ENCODE measurements around the gene ICAM2.
A peak's percentile ranks its signal among the peaks of the same experiment; 100 is the strongest.

Gene ICAM2

DNA sequence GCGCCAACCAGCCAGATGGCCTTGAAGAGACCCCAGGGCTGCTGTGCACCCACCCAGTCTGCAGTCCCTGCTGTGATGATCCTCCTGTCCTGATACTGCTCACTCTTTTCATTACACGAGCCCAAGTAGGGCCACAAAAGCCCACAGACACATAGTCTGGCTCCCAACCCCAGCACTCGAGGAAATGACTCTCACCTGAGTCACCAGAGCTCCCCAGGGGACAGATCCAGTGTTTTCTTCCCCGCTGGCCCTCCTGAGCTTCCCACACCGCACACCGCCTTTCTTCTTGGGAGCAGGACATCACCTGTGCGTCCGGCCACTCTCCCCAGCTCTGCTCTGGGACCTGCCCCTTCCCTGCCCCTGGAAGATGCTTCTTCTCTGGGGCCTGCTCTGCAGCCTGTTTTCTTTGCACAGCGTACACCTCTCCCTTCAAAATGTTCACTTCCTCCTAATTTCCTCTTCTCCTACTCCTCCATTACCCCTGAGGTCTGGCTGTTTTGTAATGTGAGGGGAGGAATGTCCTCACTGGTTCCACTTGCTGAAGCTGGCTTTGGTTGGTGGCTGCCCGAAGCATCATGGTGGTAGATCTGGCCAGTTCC lies 45.7 kb downstream of the ICAM2 start:
- Mint-ChIP-seq H3K9me3 (no peaks in the 10 kb centered on the region), H3K4me3 (no peak overlapping the region), H3K27me3 (peaks cover 18% of the 10 kb centered on the region), H3K4me1 (ENCODE audit: low read depth) (peaks cover 9% of the 10 kb centered on the region), H3K27ac (no peak overlapping the region), H3K36me3 (ENCODE audit: low read depth) (no peaks in the 10 kb centered on the region)
- intact Hi-C loops (cut with micrococcal nuclease) = no loop called here

DNA sequence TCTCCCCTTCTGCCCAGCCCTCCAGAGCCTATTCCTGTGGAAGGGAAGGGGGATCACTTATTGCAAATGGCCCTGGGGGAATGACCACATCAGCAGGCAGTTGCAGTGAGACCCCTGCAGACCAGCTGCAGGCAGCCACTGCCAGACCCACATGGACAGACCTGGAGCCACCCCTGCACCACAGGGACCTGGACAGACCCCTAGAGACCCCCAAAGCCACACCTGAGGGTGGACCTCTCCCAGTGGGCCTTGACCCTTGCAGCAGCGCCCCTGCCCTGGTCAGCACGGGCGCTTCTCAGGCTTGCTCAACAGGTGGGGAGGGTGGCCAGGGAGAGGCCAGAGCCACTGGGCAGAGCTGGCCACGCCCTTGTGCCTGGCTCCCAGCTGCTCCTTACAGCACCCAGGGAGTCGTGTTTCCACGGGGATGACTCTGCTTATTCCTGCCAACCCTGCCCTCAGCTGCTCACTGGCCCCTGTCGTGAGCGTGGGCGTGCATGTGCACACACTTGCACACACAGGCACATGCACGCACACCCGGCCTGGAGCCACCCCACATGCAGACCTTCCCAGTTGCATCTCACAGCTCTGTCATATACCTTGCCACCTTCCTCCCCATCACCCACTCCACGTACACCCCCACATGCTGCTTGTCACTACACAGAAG lies 46.4 kb downstream of the ICAM2 start:
- peaks cover 18% of the 10 kb centered on the region for H3K27me3 Mint-ChIP-seq
- intact Hi-C loops (cut with micrococcal nuclease) = no loop called here

DNA sequence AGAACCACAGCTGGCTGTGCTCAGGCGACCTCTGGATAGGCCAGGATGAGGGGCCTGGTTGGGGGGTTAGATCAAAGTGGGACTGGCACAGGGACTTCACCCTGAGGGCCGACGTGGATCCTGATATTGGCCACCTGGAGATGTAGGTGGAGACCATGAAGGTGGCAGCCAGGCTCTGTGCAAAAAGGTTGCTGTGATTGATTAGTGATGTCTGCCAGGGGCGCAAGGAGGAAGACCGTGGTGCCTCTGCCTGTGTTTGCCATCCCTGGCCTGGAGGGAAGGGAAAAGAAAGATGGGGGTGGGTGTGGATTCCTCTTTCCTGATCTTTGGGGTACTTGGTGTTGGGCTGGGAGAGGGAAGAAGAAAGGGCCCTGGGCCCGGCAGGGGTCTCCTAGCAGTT lies 47.2 kb downstream of the ICAM2 start:
- H3K27me3 Mint-ChIP-seq = peaks cover 20% of the 10 kb centered on the region
- intact Hi-C loops (cut with micrococcal nuclease) = no loop called here
- H3K9me3 Mint-ChIP-seq = no peaks in the 10 kb centered on the region
- H3K36me3 Mint-ChIP-seq (ENCODE audit: low read depth) = no peaks in the 10 kb centered on the region
- no peak overlapping the region for H3K4me3 Mint-ChIP-seq
- H3K4me1 Mint-ChIP-seq (ENCODE audit: low read depth) = peaks cover 11% of the 10 kb centered on the region
- H3K27ac Mint-ChIP-seq = no peak overlapping the region

More for the DNA sequence above, 46.4 kb downstream of the ICAM2 start:
- Mint-ChIP-seq H3K36me3 (ENCODE audit: low read depth) (no peaks in the 10 kb centered on the region), H3K4me3 (no peak overlapping the region), H3K9me3 (no peaks in the 10 kb centered on the region), H3K27ac (no peak overlapping the region), H3K4me1 (ENCODE audit: low read depth) (peaks cover 9% of the 10 kb centered on the region)

DNA sequence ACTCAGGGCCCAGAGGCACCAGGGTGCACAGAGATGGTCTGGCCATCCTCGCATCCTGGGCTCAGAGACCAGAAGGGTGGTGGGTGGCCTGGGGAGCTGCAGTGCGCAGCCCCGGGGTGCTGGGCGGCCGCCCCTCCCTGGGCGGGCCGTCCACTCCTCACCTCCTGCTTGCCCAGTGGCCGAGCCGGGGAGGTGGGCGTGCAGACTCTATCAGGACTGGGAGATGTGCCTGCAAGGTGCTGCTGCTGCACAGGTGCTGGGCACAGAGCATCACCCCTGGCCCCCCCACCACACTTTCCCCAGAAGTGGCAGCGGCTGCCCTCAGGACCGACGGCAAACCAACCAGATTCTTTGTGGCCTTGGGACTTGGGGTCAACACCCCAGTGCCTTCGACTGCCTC lies 47.6 kb downstream of the ICAM2 start, which contains the start of gene SCN4A:
Gene SCN4A, minus strand, starts transcription at position 123 of the 400 bp plus-strand sequence. Its CDS starts 77 bp downstream, at position 46.
- Mint-ChIP-seq H3K27ac (no peak within 1 kb of the TSS), H3K36me3 (ENCODE audit: low read depth) (no peaks in the 10 kb centered on the region)
- intact Hi-C loops (cut with micrococcal nuclease) = no loop called here

DNA sequence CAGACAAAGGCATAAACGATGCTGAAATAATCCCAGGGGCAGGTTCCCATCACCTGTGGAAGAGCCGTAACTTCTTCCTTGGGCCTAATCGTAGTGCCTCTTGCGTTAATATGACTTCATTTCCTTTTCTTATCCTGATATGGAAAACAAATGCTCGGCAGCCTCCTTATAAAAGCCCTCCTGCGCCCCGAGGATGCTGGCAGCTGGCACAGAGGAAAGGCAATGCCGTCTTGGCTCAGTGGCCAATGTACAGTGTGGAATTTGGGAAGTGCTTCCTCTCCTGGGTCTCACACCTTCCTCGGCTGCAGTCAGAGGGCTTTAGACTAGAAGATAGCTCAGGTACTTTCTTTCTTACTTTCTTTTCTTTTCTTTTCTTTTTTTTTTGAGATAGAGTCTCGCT lies 51.2 kb downstream of the ICAM2 start:
- intact Hi-C loops (cut with micrococcal nuclease) = no loop called here
- Mint-ChIP-seq H3K27me3 (peaks cover 7% of the 10 kb centered on the region), H3K27ac (no peak overlapping the region), H3K4me1 (ENCODE audit: low read depth) (peaks cover 7% of the 10 kb centered on the region), H3K9me3 (no peaks in the 10 kb centered on the region), H3K36me3 (ENCODE audit: low read depth) (no peaks in the 10 kb centered on the region), H3K4me3 (no peak overlapping the region)

More for the DNA sequence above, 47.6 kb downstream of the ICAM2 start, which contains the start of gene SCN4A:
- Mint-ChIP-seq H3K9me3 (no peaks in the 10 kb centered on the region), H3K27me3 (peaks cover 23% of the 10 kb centered on the region), H3K4me3 (no peak within 1 kb of the TSS), H3K4me1 (ENCODE audit: low read depth) (peaks cover 14% of the 10 kb centered on the region)

DNA sequence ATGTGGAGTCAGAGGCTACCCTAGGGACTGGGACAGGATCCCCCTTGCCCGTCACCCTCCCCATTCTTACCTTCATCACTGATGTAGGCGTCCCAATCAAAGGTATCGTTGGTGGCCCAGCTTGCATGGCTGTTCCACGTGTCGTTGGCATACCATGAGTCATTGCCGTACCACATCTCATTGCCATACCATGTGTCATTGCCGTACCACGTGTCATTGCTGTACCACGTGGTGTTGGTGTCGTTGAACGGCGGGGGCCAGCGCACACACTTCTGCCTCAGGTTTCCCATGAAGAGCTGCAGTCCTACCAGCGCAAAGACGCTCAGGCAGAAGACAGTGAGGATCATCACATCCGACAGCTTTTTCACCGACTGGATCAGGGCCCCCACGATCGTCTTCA lies 52.5 kb downstream of the ICAM2 start:
- H3K27ac Mint-ChIP-seq = no peak overlapping the region
- peaks cover 5% of the 10 kb centered on the region for H3K4me1 Mint-ChIP-seq (ENCODE audit: low read depth)
- intact Hi-C loops (cut with micrococcal nuclease) = no loop called here
- H3K9me3 Mint-ChIP-seq = no peaks in the 10 kb centered on the region
- no peak overlapping the region for H3K4me3 Mint-ChIP-seq
- peaks cover 6% of the 10 kb centered on the region for H3K27me3 Mint-ChIP-seq
- H3K36me3 Mint-ChIP-seq (ENCODE audit: low read depth) = no peaks in the 10 kb centered on the region

DNA sequence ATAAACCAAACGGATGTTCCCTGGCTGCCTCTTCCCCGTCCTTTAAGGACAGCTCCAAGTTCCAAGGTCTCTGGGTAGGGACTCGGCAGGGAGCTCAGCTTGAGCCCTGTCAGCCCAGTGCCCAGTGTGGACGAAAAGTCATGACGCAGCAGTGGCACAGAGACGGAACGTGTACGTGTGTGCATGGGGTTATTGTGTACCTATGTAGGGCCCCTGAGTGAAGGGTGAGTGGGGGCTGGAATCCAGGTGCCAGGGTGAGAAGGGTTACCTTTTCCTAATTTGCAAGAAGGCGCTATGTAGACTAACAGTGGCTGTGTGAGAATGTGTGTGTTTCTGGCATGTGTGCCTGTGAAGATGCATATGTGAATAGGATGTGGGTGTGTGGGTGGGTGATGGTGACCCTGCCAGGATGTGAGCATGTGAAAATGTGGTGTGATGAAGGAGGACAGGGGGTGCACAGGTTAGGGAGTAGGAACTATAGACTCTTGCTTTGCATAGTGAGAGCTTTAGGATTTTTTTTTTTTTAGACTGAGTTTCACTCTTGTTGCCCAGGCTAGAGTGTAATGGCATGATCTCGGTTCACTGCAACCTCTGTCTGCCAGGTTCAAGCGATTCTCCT lies 53.7 kb downstream of the ICAM2 start:
- Mint-ChIP-seq H3K27me3 (peaks cover 6% of the 10 kb centered on the region), H3K36me3 (ENCODE audit: low read depth) (no peaks in the 10 kb centered on the region), H3K4me1 (ENCODE audit: low read depth) (peaks cover 6% of the 10 kb centered on the region), H3K9me3 (no peaks in the 10 kb centered on the region), H3K27ac (no peak overlapping the region), H3K4me3 (no peak overlapping the region)
- intact Hi-C loops (cut with micrococcal nuclease) = no loop called here

DNA sequence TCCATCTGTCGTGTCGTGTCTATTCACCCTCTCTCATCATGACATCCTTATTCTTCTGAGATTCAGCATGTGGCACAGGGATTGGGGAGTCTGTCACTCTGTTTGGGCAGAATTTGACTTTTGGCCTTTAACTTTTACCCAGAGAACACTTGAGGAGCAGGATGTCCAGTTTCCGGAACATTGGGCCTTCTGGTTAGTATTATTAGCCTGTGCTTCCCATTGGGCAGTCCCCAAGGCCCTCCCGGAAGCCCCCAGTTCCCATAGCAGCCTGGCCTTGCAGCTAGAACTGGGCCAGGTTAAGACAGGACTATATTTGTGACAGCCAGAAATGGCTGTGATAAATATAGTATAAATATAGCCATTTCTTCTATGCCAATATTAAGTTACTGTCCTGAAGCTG lies 57.3 kb downstream of the ICAM2 start:
- H3K4me3 Mint-ChIP-seq = no peak overlapping the region
- no peaks in the 10 kb centered on the region for H3K9me3 Mint-ChIP-seq
- H3K27ac Mint-ChIP-seq = no peak overlapping the region

DNA sequence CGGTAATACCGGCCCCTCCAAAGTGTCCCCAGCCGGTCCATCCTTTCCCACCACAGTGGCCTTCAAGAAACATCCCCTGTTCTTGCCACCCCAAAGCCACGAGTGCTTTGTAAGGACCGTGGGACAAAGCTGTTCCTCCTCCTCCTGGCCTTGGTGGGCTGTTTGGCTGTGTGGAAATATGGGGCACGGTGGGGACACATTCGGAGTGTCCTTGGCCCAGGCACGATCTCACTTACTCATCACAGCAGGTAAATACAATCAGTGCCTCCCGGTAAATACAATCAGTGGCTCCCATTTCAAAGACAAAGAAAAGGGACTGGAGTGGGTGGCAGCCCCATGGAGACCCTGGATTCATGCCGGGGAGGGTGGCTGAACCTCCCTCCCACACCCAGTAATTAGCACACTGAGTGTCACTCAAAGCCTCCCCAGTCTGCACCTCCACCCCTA lies 58.1 kb downstream of the ICAM2 start:
- H3K4me3 Mint-ChIP-seq = no peak overlapping the region
- peak overlapping the region; percentile 66 for H3K27ac Mint-ChIP-seq
- peaks cover 13% of the 10 kb centered on the region for H3K4me1 Mint-ChIP-seq (ENCODE audit: low read depth)
- no peaks in the 10 kb centered on the region for H3K36me3 Mint-ChIP-seq (ENCODE audit: low read depth)
- H3K9me3 Mint-ChIP-seq = no peaks in the 10 kb centered on the region
- intact Hi-C loops (cut with micrococcal nuclease) = no loop called here
- H3K27me3 Mint-ChIP-seq = no peaks in the 10 kb centered on the region

More for the DNA sequence above, 57.3 kb downstream of the ICAM2 start:
- H3K27me3 Mint-ChIP-seq = peaks cover 3% of the 10 kb centered on the region
- no peaks in the 10 kb centered on the region for H3K36me3 Mint-ChIP-seq (ENCODE audit: low read depth)
- intact Hi-C loops (cut with micrococcal nuclease) = no loop called here
- H3K4me1 Mint-ChIP-seq (ENCODE audit: low read depth) = peaks cover 14% of the 10 kb centered on the region

DNA sequence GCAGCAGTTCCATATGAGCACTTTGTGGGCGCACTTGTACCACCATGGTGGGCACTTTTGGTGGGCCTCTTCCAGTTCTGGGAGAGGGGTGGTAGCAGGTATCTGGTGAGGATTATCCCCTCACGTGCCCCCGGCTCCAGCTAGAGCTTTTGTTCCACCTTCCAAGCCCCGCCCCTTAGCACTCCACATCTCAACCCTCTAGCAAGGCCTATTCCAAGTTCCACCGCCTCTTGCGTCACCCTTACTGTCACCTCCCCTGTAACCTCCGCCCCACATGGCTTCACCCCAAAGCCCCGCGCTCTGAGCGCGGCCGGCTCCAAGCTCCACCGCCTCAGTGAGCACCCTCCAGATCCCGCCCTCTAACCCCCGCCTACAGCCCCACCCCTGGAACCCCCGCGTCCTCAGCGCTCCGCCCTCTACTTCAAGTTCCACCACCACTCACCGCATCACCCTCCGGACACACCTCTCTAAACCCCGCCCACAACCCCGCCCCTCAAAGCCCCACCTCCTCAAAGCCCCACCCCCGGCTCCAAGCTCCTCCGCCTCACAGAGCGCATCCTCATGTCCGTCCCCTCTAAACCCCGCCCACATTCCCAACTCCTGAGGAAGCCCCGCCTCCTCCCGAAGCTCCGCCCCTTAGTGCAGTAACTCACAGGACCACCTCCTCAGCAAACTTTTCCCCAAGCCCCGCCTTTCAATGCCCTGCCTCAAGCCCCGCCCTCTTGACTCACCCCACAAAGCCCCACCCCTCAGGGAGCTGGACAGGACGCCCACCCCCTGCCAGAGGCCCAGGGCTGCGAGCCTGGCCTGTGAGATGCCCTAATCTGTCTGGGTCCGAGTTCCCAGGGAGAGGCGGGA lies 58.8 kb downstream of the ICAM2 start:
- Mint-ChIP-seq H3K4me1 (ENCODE audit: low read depth) (peaks cover 13% of the 10 kb centered on the region), H3K27me3 (no peaks in the 10 kb centered on the region), H3K4me3 (peak overlapping the region; percentile 71), H3K9me3 (no peaks in the 10 kb centered on the region), H3K27ac (peak overlapping the region; percentile 66), H3K36me3 (ENCODE audit: low read depth) (no peaks in the 10 kb centered on the region)
- intact Hi-C loops (cut with micrococcal nuclease) = no loop called here

DNA sequence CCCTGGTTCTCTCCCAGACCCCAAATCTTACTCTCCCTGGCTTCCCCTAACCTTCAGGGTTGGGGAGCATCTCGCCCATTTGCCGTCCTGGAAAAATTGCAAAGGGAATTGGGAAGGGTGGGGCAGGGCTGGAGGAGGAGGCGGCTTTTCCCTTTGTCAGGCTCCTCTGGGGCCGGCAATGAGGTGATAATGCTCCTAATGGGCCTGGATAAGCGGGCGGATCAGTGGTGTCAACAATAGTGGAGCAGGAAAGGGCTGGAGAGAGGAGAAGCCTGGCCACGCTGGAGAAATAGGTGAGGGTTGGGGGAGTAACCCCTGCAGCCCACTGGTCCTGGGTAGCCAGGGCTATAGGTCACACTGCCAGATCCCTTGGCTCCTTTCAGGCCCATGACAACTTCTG lies 60.0 kb downstream of the ICAM2 start:
- no peak overlapping the region for H3K4me3 Mint-ChIP-seq
- H3K27me3 Mint-ChIP-seq = peaks cover 2% of the 10 kb centered on the region
- H3K27ac Mint-ChIP-seq = no peak overlapping the region
- intact Hi-C loops (cut with micrococcal nuclease) = no loop called here
- H3K36me3 Mint-ChIP-seq (ENCODE audit: low read depth) = no peaks in the 10 kb centered on the region
- H3K4me1 Mint-ChIP-seq (ENCODE audit: low read depth) = peaks cover 13% of the 10 kb centered on the region
- H3K9me3 Mint-ChIP-seq = no peaks in the 10 kb centered on the region

DNA sequence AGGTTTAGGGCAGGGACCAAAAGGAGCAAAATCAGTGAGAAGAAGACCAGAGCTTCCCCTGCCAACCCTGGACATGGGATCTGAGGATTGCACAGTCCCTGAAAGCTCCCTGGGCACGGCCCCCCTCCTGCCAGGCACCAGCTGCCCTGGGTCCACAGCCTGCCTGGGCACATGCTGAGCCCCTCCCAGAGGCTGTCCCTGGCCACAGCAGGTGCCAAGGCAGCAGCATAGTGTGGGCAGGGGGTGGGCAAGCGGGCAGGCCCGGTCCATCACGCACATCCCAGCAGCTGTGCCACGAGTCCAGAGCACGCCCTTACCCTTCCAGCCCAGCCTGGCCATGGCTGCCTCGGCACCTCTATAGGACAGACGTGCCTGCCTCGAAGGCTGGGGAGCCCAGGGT lies 60.4 kb downstream of the ICAM2 start:
- no peak overlapping the region for H3K4me3 Mint-ChIP-seq
- H3K9me3 Mint-ChIP-seq = no peaks in the 10 kb centered on the region
- H3K36me3 Mint-ChIP-seq (ENCODE audit: low read depth) = no peaks in the 10 kb centered on the region
- H3K4me1 Mint-ChIP-seq (ENCODE audit: low read depth) = peaks cover 13% of the 10 kb centered on the region
- no peak overlapping the region for H3K27ac Mint-ChIP-seq
- intact Hi-C loops (cut with micrococcal nuclease) = no loop called here
- peaks cover 2% of the 10 kb centered on the region for H3K27me3 Mint-ChIP-seq

DNA sequence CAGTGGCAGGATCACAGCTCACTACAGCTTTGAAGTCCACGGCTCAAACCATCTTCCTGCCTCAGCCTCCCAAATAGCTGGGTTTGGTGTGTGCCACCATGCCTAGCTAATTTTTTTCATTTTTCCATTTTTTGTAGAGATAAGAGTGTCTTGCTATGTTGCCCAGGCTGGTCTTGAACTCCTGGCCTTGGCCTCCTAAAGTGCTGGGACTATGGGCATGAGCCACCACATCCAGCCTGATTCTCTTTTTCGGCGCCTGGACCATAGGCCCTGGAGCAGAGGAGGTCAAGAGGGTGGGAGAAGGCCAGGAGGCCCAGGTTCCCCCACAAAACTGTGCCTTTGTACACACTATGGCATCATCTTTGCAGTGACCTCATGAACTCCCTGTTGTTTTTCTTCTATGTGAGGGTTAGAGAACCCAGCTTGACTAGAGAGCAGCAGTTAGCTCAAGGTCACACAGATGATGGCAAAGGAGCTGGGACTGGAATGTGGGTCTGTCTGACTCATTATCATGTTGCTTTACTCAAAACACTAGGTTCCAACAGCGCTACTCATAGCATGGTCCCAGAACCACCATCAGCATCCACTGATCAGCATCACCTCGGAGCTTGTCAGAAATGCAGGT lies 64.0 kb downstream of the ICAM2 start:
- intact Hi-C loops (cut with micrococcal nuclease) = no loop called here
- Mint-ChIP-seq H3K27me3 (peaks cover 11% of the 10 kb centered on the region), H3K4me1 (ENCODE audit: low read depth) (peaks cover 15% of the 10 kb centered on the region), H3K4me3 (no peak overlapping the region), H3K9me3 (no peaks in the 10 kb centered on the region), H3K27ac (no peak overlapping the region), H3K36me3 (ENCODE audit: low read depth) (no peaks in the 10 kb centered on the region)

Measured in dendritic cell treated with granulocyte-macrophage colony-stimulating factor and Interleukin-4, amounts not matched to agents 40 ng/mL and 50 ng/mL, for 4 days (primary cell).